CD8-positive, alpha-beta memory T cell (primary cell): ENCODE data around the gene FAT2. TPM values are rescaled to one million over a fixed set of nuclear protein-coding genes. Genes with fewer than 3 reads are reported as not detected.

ENCODE experiments used
- CTCF ChIA-PET: fragments of 350-600 bp; sonication (Branson Sonifier 250); formaldehyde crosslinking; loops from one replicate; lab custom pipeline; 2021; ENCODE audit warnings: antibody characterized with exemption; lab: Charles Lee
- POLR2A ChIA-PET: fragments of 350-600 bp; sonication (Branson Sonifier 250); formaldehyde crosslinking; loops from one replicate; lab custom pipeline; 2021; ENCODE audit warnings: antibody characterized with exemption; lab: Charles Lee
- DNase-seq, 5 donors: peaks; one replicate each; pipeline versions ENCODE4 v3.0.0 to v3.0.0-alpha.2; 2020 to 2022; ENCODE audit warnings: mixed read lengths in 1 of 5
- H3K27ac ChIP-seq: one replicate; pipeline ENCODE4 v1.7.0; 2013; ENCODE audit warnings: low read depth, mild to moderate bottlenecking, low read length, moderate library complexity
- H3K27me3 ChIP-seq: 2 replicates; pipeline ENCODE4 v1.7.0; 2013; ENCODE audit warnings: low read length, mild to moderate bottlenecking; ENCODE audit not compliant: insufficient read depth, poor library complexity, severe bottlenecking
- H3K36me3 ChIP-seq: 2 replicates; pipeline ENCODE4 v1.7.0; 2013; ENCODE audit warnings: mild to moderate bottlenecking, low read length, moderate library complexity; ENCODE audit not compliant: insufficient read depth
- H3K4me1 ChIP-seq: 2 replicates; pipeline ENCODE4 v1.7.0; 2013; ENCODE audit warnings: mild to moderate bottlenecking, low read length, moderate library complexity; ENCODE audit not compliant: insufficient read depth
- H3K4me3 ChIP-seq: 2 replicates; pipeline ENCODE4 v1.7.0; 2013; ENCODE audit warnings: mild to moderate bottlenecking, low read length
- H3K9me3 ChIP-seq: 2 replicates; pipeline ENCODE4 v1.7.0; 2013; ENCODE audit warnings: mild to moderate bottlenecking, low read length
- H3K27ac Mint-ChIP-seq, 8 donors: one replicate each; pipeline ENCODE4 v1.8.0; 2020 to 2021; ENCODE audit warnings: mixed read lengths in 8 of 8, mild to moderate bottlenecking in 6 of 8, inconsistent platforms in 3 of 8, moderate library complexity in 3 of 8
- H3K27me3 Mint-ChIP-seq, 2 donors: one replicate each; pipeline ENCODE4 v1.8.0; 2020 to 2021; ENCODE audit warnings: mixed read lengths in 2 of 2, mild to moderate bottlenecking in 1 of 2, moderate library complexity in 1 of 2
- H3K36me3 Mint-ChIP-seq, 3 donors: one replicate each; pipeline ENCODE4 v1.8.0; 2020 to 2021; ENCODE audit warnings: mixed read lengths in 3 of 3, inconsistent platforms in 1 of 3, mild to moderate bottlenecking in 1 of 3
- H3K4me1 Mint-ChIP-seq, 3 donors: one replicate each; pipeline ENCODE4 v1.8.0; 2020 to 2021; ENCODE audit warnings: mixed read lengths in 3 of 3, inconsistent platforms in 1 of 3, mild to moderate bottlenecking in 1 of 3
- H3K4me3 Mint-ChIP-seq, 7 donors: one replicate each; pipeline ENCODE4 v1.8.0; 2020 to 2021; ENCODE audit warnings: mixed read lengths in 7 of 7, mild to moderate bottlenecking in 6 of 7, moderate library complexity in 4 of 7, inconsistent platforms in 2 of 7
- H3K9me3 Mint-ChIP-seq, 5 donors: one replicate each; pipeline ENCODE4 v1.8.0; 2020 to 2022; ENCODE audit warnings: mixed read lengths in 5 of 5, mild to moderate bottlenecking in 3 of 5, moderate library complexity in 2 of 5, inconsistent platforms in 1 of 5
- polyA plus RNA-seq: library from polyadenylated mRNA; unstranded; fragments of 300-500 nt; fragmentation: Illumina TruSeq; gene quantifications from one replicate; pipeline ENCODE4 v1.2.3, GENCODE V29; 2021
- total RNA-seq, 2 experiments: library from RNA; stranded (reverse); gene quantifications; one replicate each; pipeline ENCODE4 v1.2.3, GENCODE V29; 2021

FAT2 gene
- total and polyA plus RNA-seq, 3 experiments from 2014 or later = not detected

DNA sequence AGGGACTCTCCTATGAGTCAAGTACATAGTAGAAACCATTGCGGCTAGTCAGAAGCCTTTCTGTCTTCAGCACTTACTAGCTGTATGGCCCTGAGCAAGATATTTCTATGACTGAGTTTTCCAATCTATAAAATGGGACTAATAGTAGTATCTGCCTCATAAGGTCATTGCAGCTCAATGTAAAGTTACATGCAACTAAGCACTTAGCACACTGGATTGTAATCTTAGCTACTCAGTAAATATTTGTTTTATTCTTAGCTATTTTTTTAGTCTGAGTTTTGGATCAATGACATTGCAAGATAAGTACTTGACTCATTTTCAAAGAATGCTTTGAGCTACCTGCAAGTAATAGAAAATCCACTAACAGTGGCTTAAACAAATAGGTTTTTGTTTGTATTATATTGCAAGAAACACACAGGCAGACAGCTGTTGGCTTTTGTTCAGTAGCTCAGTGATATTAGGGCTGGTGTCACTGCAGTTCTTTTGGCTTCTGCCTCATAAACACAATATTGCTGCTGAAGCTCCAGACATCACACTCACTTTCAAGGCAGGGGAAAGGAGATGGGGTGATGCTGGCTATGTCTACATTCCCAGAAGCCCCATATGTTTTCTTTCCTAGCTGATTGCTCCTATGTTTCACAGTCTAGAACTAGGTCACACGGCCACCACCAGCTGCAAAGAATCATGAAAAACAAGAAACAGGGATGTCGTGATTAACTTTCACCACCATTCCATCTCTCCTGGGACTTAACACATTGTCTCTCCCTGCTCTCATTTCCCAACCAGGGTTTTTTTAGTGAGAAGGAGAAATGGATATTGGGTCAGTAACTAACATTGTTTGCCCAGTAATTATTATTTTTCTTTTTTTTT lies 26.9 kb upstream of the FAT2 start:
- H3K4me1 Mint-ChIP-seq = peaks cover 8 to 29% (median 19%) of the 10 kb centered on the region in 3 donors

DNA sequence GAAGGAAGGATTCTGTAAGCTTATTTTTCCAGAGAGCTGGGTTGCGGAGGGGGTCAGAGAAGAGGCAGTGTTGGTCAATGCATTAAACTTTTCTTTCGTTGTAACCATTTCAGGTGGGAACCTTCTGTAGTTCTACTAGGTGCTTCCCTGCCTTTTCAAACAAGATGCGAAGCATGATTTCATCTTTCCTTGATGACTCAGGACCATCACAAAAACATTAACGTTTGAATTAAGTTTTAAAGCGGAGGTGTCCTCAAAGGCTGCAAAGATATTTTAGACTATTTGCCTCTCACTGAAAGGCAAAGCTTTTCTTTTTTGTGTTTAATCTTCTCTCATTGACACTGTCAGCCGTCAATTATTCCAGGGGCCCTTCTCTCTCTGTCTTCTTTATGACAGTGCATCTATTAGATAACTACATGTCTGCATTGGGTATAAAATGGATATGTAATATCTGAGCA lies 26.3 kb upstream of the FAT2 start:
- Histone ChIP-seq H3K36me3 (no peaks in the 10 kb centered on the region), H3K27ac (no peak overlapping the region), H3K4me1 (peaks cover 37% of the 10 kb centered on the region), H3K9me3 (no peaks in the 10 kb centered on the region), H3K4me3 (no peak overlapping the region), H3K27me3 (no peaks in the 10 kb centered on the region)
- POLR2A ChIA-PET = no interaction called here
- no peak overlapping the region for H3K4me3 Mint-ChIP-seq
- H3K27ac Mint-ChIP-seq = no peak overlapping the region
- no peak for DNase-seq
- no peaks in the 10 kb centered on the region for H3K9me3 Mint-ChIP-seq
- peaks cover 10 to 35% (median 25%) of the 10 kb centered on the region in 3 donors for H3K4me1 Mint-ChIP-seq
- H3K36me3 Mint-ChIP-seq = no peaks in the 10 kb centered on the region
- peaks cover 5 to 27% of the 10 kb centered on the region in 2 donors for H3K27me3 Mint-ChIP-seq
- CTCF ChIA-PET = no interaction called here

More for the DNA sequence above, 26.9 kb upstream of the FAT2 start:
- no peak overlapping the region for H3K27ac ChIP-seq
- H3K4me3 ChIP-seq = no peak overlapping the region
- POLR2A ChIA-PET = no interaction called here
- Mint-ChIP-seq H3K9me3 (no peaks in the 10 kb centered on the region), H3K27ac (no peak overlapping the region), H3K4me3 (no peak overlapping the region), H3K27me3 (peaks cover 5 to 31% of the 10 kb centered on the region in 2 donors), H3K36me3 (no peaks in the 10 kb centered on the region)
- no peaks in the 10 kb centered on the region for H3K36me3 ChIP-seq
- CTCF ChIA-PET = no interaction called here
- H3K27me3 ChIP-seq = no peaks in the 10 kb centered on the region
- DNase-seq = no peak
- H3K9me3 ChIP-seq = no peaks in the 10 kb centered on the region
- peaks cover 30% of the 10 kb centered on the region for H3K4me1 ChIP-seq

GRCh38 chr5:151615431-151615830 lies 24.3 kb upstream of the FAT2 start:
- Histone ChIP-seq H3K36me3 (no peaks in the 10 kb centered on the region), H3K27me3 (no peaks in the 10 kb centered on the region), H3K9me3 (no peaks in the 10 kb centered on the region), H3K4me3 (no peak overlapping the region), H3K27ac (no peak overlapping the region), H3K4me1 (peaks cover 42% of the 10 kb centered on the region)
- peaks cover 6 to 12% of the 10 kb centered on the region in 2 donors for H3K27me3 Mint-ChIP-seq
- ChIA-PET CTCF (interaction anchor here (0.9 to 1.6 kb wide), 2 partner anchors 8 to 37 kb away, joined by 3 read pairs; no protein-coding TSS in a partner anchor), POLR2A (no interaction called here)
- H3K4me1 Mint-ChIP-seq = peaks cover 14 to 43% (median 32%) of the 10 kb centered on the region in 3 donors
- H3K9me3 Mint-ChIP-seq = no peaks in the 10 kb centered on the region
- no peak for DNase-seq
- H3K4me3 Mint-ChIP-seq = no peak overlapping the region
- no peaks in the 10 kb centered on the region for H3K36me3 Mint-ChIP-seq
- H3K27ac Mint-ChIP-seq = peak overlapping the region in 1 of 8 donors; percentile 15

GRCh38 chr5:151614565-151614964 lies 23.4 kb upstream of the FAT2 start:
- DNase-seq = no peak
- ChIA-PET POLR2A (no interaction called here), CTCF (interaction anchor here (1.4 kb wide), 1 partner anchor 37 kb away, joined by 4 read pairs; no protein-coding TSS in a partner anchor)
- Histone ChIP-seq H3K4me1 (peaks cover 42% of the 10 kb centered on the region), H3K27me3 (no peaks in the 10 kb centered on the region), H3K27ac (no peak overlapping the region), H3K9me3 (no peaks in the 10 kb centered on the region), H3K36me3 (no peaks in the 10 kb centered on the region), H3K4me3 (no peak overlapping the region)
- Mint-ChIP-seq H3K27me3 (peaks cover 7 to 11% of the 10 kb centered on the region in 2 donors), H3K4me1 (peaks cover 14 to 43% (median 32%) of the 10 kb centered on the region in 3 donors), H3K9me3 (no peaks in the 10 kb centered on the region), H3K4me3 (peak overlapping the region in 1 of 7 donors; percentile 40), H3K27ac (no peak overlapping the region), H3K36me3 (no peaks in the 10 kb centered on the region)

DNA sequence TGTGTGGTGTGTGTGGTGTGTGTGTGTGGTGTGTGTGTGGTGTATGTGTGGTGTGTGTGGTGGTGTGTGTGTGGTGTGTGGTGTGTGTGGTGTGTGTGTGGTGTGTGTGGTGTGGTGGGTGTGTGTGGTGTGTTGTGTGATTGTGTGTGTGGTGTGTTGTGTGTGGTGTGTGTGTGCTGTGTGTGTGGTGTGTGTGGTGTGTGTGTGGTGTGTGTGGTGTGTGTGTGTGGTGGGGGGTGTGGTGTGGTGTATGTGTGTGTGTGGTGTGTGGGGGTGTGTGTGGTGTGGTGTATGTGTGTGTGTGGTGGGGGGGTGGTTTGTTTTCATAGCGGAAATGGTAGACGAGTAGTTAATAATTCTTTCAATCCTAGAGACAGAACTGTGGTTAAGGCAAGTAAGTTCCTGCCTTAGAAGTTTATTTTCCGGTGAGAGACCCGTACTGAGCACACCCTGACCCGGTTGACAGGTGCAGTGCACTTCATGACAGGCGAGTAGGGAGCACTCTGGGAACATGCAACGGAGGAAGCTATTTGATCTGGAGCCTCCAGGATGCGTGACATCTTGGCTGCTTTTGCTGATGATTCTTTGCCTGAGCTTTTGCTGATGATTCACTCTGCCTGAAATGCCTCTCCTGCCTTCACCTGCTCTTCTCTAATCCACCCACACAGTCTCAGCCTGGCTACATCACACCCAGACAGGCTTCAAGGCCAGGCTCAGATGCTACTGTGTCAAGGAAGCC lies 21.7 kb upstream of the FAT2 start:
- ChIA-PET CTCF (no interaction called here), POLR2A (interaction anchor here (0.7 kb wide), 1 partner anchor 174 kb away, joined by 3 read pairs; no protein-coding TSS in a partner anchor)
- peaks cover 14 to 43% (median 32%) of the 10 kb centered on the region in 3 donors for H3K4me1 Mint-ChIP-seq
- Histone ChIP-seq H3K27ac (no peak overlapping the region), H3K27me3 (no peaks in the 10 kb centered on the region), H3K4me3 (peak overlapping the region; percentile 23), H3K9me3 (no peaks in the 10 kb centered on the region), H3K36me3 (no peaks in the 10 kb centered on the region), H3K4me1 (peaks cover 42% of the 10 kb centered on the region)
- H3K36me3 Mint-ChIP-seq = no peaks in the 10 kb centered on the region
- H3K4me3 Mint-ChIP-seq = peak overlapping the region in 5 of 7 donors; percentile 58 to 82 (median 67)
- DNase-seq = peak in 1 of 5 donors; percentile 21
- H3K27ac Mint-ChIP-seq = peak overlapping the region in 6 of 8 donors; percentile 44 to 95 (median 82)
- H3K27me3 Mint-ChIP-seq = peaks cover 7 to 12% of the 10 kb centered on the region in 2 donors
- H3K9me3 Mint-ChIP-seq = no peaks in the 10 kb centered on the region

- no peaks in the 10 kb centered on the region for H3K36me3 Mint-ChIP-seq
Measured at GRCh38 chr5:151611127-151611775, 20.1 kb upstream of the FAT2 start.

GRCh38 chr5:151608522-151608921 lies 17.4 kb upstream of the FAT2 start:
- H3K36me3 Mint-ChIP-seq = no peaks in the 10 kb centered on the region
- no peaks in the 10 kb centered on the region for H3K9me3 ChIP-seq
- H3K27me3 ChIP-seq = no peaks in the 10 kb centered on the region
- H3K4me3 Mint-ChIP-seq = no peak overlapping the region
- no peak for DNase-seq
- H3K9me3 Mint-ChIP-seq = no peaks in the 10 kb centered on the region
- no peaks in the 10 kb centered on the region for H3K36me3 ChIP-seq
- no peak overlapping the region for H3K27ac ChIP-seq
- no peak overlapping the region for H3K4me3 ChIP-seq
- CTCF ChIA-PET = no interaction called here
- H3K27me3 Mint-ChIP-seq = peaks cover 0 to 13% of the 10 kb centered on the region in 2 donors
- H3K4me1 ChIP-seq = peaks cover 16% of the 10 kb centered on the region
- H3K27ac Mint-ChIP-seq = no peak overlapping the region
- POLR2A ChIA-PET = no interaction called here
- H3K4me1 Mint-ChIP-seq = peaks cover 10 to 18% (median 17%) of the 10 kb centered on the region in 3 donors

More at GRCh38 chr5:151611127-151611775, 20.1 kb upstream of the FAT2 start:
- Mint-ChIP-seq H3K9me3 (no peaks in the 10 kb centered on the region), H3K4me1 (peaks cover 14 to 43% (median 32%) of the 10 kb centered on the region in 3 donors), H3K27me3 (peaks cover 0 to 12% of the 10 kb centered on the region in 2 donors), H3K27ac (peak overlapping the region in 1 of 8 donors; percentile 84), H3K4me3 (no peak overlapping the region)
- Histone ChIP-seq H3K9me3 (no peaks in the 10 kb centered on the region), H3K27ac (no peak overlapping the region), H3K36me3 (no peaks in the 10 kb centered on the region), H3K4me3 (no peak overlapping the region), H3K4me1 (peaks cover 42% of the 10 kb centered on the region), H3K27me3 (no peaks in the 10 kb centered on the region)
- ChIA-PET CTCF (no interaction called here), POLR2A (no interaction called here)
- DNase-seq = no peak
